IMR-90 (cell line): Measurements from ENCODE around the gene RCBTB2. TPM values are rescaled to one million over a fixed set of nuclear protein-coding genes. Genes with fewer than 3 reads are reported as not detected.

Experiments
- ATAC-seq: fragments of 200-7000 bp; cut with Tn5 transposase; 2 replicates; pipeline ENCODE4 v1.9.1; 2020; ENCODE audit warnings: low read depth, mild to moderate bottlenecking, moderate library complexity
- BruUV-seq: library from RNA; stranded (reverse); fragments of 400-500 nt; replicated peaks from 2 replicates; lab custom pipeline; 2021; lab: Mats Ljungman, UMichigan
- CTCF ChIA-PET: fragments of 300-600 bp; formaldehyde crosslinking; extraction: SDS; loops from one replicate; lab custom pipeline; 2021; ENCODE audit warnings: antibody characterized with exemption; lab: Yijun Ruan, JAX
- POLR2A ChIA-PET: fragments of 300-600 bp; sonication (Branson Sonifier 250); formaldehyde crosslinking; loops from one replicate; lab custom pipeline; 2022; ENCODE audit warnings: antibody characterized with exemption; ENCODE audit not compliant: unreplicated experiment; lab: Charles Lee
- DNase-seq: peaks from one replicate; pipeline ENCODE4 v3.0.0; 2013
- H2AFZ ChIP-seq: replicated peaks from 2 replicates; pipeline ENCODE3; 2013; ENCODE audit warnings: low read length, mild to moderate bottlenecking; ENCODE audit not compliant: poor library complexity
- H2AK5ac ChIP-seq: 2 replicates; pipeline ENCODE4 v1.6.1; 2013; ENCODE audit warnings: low read depth, low read length, inconsistent platforms
- H2AK9ac ChIP-seq: replicated peaks from 2 replicates; pipeline ENCODE3; 2013; ENCODE audit warnings: mild to moderate bottlenecking, low read depth, low read length, moderate library complexity; ENCODE audit not compliant: poor library complexity
- H2BK120ac ChIP-seq: 2 replicates; pipeline ENCODE4 v1.6.1; 2013; ENCODE audit warnings: low read depth, low read length, inconsistent platforms
- H2BK15ac ChIP-seq: 3 replicates; pipeline ENCODE4 v1.6.1; 2013; ENCODE audit warnings: low read depth, low read length, inconsistent platforms
- H2BK20ac ChIP-seq: 2 replicates; pipeline ENCODE4 v1.6.1; 2013; ENCODE audit warnings: low read depth, mild to moderate bottlenecking, inconsistent platforms, low read length, moderate library complexity
- H2BK5ac ChIP-seq: 2 replicates; pipeline ENCODE4 v1.6.1; 2013; ENCODE audit warnings: mild to moderate bottlenecking, low read depth, low read length, inconsistent platforms; ENCODE audit not compliant: poor library complexity, severe bottlenecking
- H3K14ac ChIP-seq: replicated peaks from 2 replicates; pipeline ENCODE4 v1.6.1; 2013; ENCODE audit warnings: low read depth, low read length, inconsistent platforms
- H3K18ac ChIP-seq: 2 replicates; pipeline ENCODE4 v1.6.1; 2013; ENCODE audit warnings: low read depth, low read length, control low read depth
- H3K23ac ChIP-seq: 2 replicates; pipeline ENCODE4 v1.6.1; 2013; ENCODE audit warnings: low read depth, low read length, inconsistent platforms
- H3K27ac ChIP-seq: 2 replicates; pipeline ENCODE4 v1.5.1; 2013; ENCODE audit warnings: mild to moderate bottlenecking, control low read depth, low read length; ENCODE audit not compliant: insufficient read depth
- H3K27me3 ChIP-seq: 2 replicates; pipeline ENCODE4 v1.6.1; 2013; ENCODE audit warnings: low read length; ENCODE audit not compliant: control insufficient read depth, insufficient read depth
- H3K36me3 ChIP-seq: 2 replicates; pipeline ENCODE4 v1.6.1; 2013; ENCODE audit warnings: low read length, mixed read lengths; ENCODE audit not compliant: control insufficient read depth, insufficient read depth
- H3K4ac ChIP-seq: 2 replicates; pipeline ENCODE4 v1.6.1; 2013; ENCODE audit warnings: low read depth, low read length, inconsistent platforms
- H3K4me1 ChIP-seq: 2 replicates; pipeline ENCODE4 v1.6.1; 2013; ENCODE audit warnings: low read length, mixed read lengths; ENCODE audit not compliant: control insufficient read depth, insufficient read depth
- H3K4me2 ChIP-seq: 2 replicates; pipeline ENCODE4 v1.6.1; 2013; ENCODE audit warnings: low read depth, mild to moderate bottlenecking, control low read depth, low read length, moderate library complexity
- H3K4me3 ChIP-seq: 2 replicates; pipeline ENCODE4 v1.5.1; 2013; ENCODE audit warnings: low read depth, mild to moderate bottlenecking, control low read depth, low read length, moderate library complexity; ENCODE audit not compliant: insufficient read depth
- H3K56ac ChIP-seq: 2 replicates; pipeline ENCODE4 v1.6.1; 2013; ENCODE audit warnings: low read length, inconsistent platforms; ENCODE audit not compliant: insufficient read depth; ENCODE audit errors: extremely low read depth
- H3K79me1 ChIP-seq, 2 experiments: 2 replicates each; pipeline ENCODE4 v1.6.1; 2013; ENCODE audit warnings: low read length in 2 of 2, inconsistent platforms in 1 of 2, low read depth in 1 of 2
- H3K9ac ChIP-seq: 2 replicates; pipeline ENCODE4 v1.6.1; 2013; ENCODE audit warnings: low read depth, low read length, control low read depth
- H3K9me1 ChIP-seq: 2 replicates; pipeline ENCODE4 v1.6.1; 2013; ENCODE audit warnings: low read length, inconsistent platforms; ENCODE audit not compliant: insufficient read depth
- H3K9me3 ChIP-seq: 2 replicates; pipeline ENCODE4 v1.6.1; 2013; ENCODE audit warnings: low read length; ENCODE audit not compliant: control insufficient read depth, insufficient read depth
- H4K20me1 ChIP-seq: 2 replicates; pipeline ENCODE4 v1.6.1; 2013; ENCODE audit warnings: low read length, inconsistent platforms; ENCODE audit not compliant: insufficient read depth
- H4K5ac ChIP-seq: 2 replicates; pipeline ENCODE4 v1.6.1; 2013; ENCODE audit warnings: mild to moderate bottlenecking, low read depth, low read length, control low read depth
- H4K8ac ChIP-seq, 2 experiments: 2 replicates each; pipeline ENCODE4 v1.6.1; 2013; ENCODE audit warnings: low read depth in 2 of 2, low read length in 2 of 2, control low read depth in 1 of 2, inconsistent platforms in 1 of 2
- H4K91ac ChIP-seq: 2 replicates; pipeline ENCODE4 v1.6.1; 2013; ENCODE audit warnings: low read depth, low read length, inconsistent platforms; ENCODE audit not compliant: insufficient read depth
- BHLHE40 ChIP-seq: fragments of 150-350 bp; IDR thresholded peaks from 2 replicates; pipeline ENCODE4 v1.6.1; 2016; ENCODE audit warnings: mild to moderate bottlenecking, low read depth, low read length
- CEBPB ChIP-seq: IDR thresholded peaks from 2 replicates; pipeline ENCODE4 v1.6.1; 2012; ENCODE audit warnings: low read depth, low read length, improper control_type of control experiment
- CHD1 ChIP-seq: IDR thresholded peaks from 2 replicates; pipeline ENCODE4 v1.6.1; 2012; ENCODE audit warnings: low read depth, low read length, improper control_type of control experiment
- CTCF ChIP-seq: conservative IDR thresholded peaks from 2 replicates; pipeline ENCODE4 v1.5.1; 2012; ENCODE audit warnings: mild to moderate bottlenecking, low read depth, low read length, improper control_type of control experiment
- ELK1 ChIP-seq: fragments of 150-350 bp; IDR thresholded peaks from 2 replicates; pipeline ENCODE4 v1.6.1; 2016; ENCODE audit warnings: low read depth, mild to moderate bottlenecking, low read length, moderate library complexity, borderline replicate concordance
- FOS ChIP-seq: fragments of 150-350 bp; IDR thresholded peaks from 2 replicates; pipeline ENCODE4 v1.6.1; 2016; ENCODE audit warnings: low read depth, low read length
- MAFK ChIP-seq: IDR thresholded peaks from 2 replicates; pipeline ENCODE4 v1.6.1; 2012; ENCODE audit warnings: low read depth, low read length, improper control_type of control experiment
- MXI1 ChIP-seq: IDR thresholded peaks from 2 replicates; pipeline ENCODE4 v1.6.1; 2012; ENCODE audit warnings: low read depth, mild to moderate bottlenecking, low read length, moderate library complexity, borderline replicate concordance
- NFE2L2 ChIP-seq: fragments of 150-350 bp; IDR thresholded peaks from 2 replicates; pipeline ENCODE4 v1.6.1; 2016; ENCODE audit warnings: low read depth, mild to moderate bottlenecking, low read length
- POLR2A ChIP-seq: IDR thresholded peaks from 2 replicates; pipeline ENCODE4 v1.6.1; 2012; ENCODE audit warnings: mild to moderate bottlenecking, low read depth, low read length
- RAD21 ChIP-seq: IDR thresholded peaks from 2 replicates; pipeline ENCODE4 v1.6.1; 2012; ENCODE audit warnings: low read length, improper control_type of control experiment
- RCOR1 ChIP-seq: IDR thresholded peaks from 2 replicates; pipeline ENCODE4 v1.6.1; 2012; ENCODE audit warnings: mild to moderate bottlenecking, low read length, improper control_type of control experiment; ENCODE audit not compliant: insufficient replicate concordance
- RFX5 ChIP-seq: IDR thresholded peaks from 2 replicates; pipeline ENCODE4 v1.8.0; 2012; ENCODE audit warnings: low read depth, mild to moderate bottlenecking, low read length, moderate library complexity
- SMC3 ChIP-seq: fragments of 150-350 bp; IDR thresholded peaks from 2 replicates; pipeline ENCODE4 v1.6.1; 2016; ENCODE audit warnings: low read depth, mild to moderate bottlenecking, antibody characterized with exemption, low read length, moderate library complexity
- USF2 ChIP-seq: fragments of 150-350 bp; IDR thresholded peaks from 2 replicates; pipeline ENCODE4 v1.6.1; 2017; ENCODE audit warnings: mild to moderate bottlenecking, antibody characterized with exemption, low read length, low read depth
- dilution Hi-C: fragments of 300-500 bp; cut with HindIII; formaldehyde crosslinking; loops from one replicate; pipeline ENCODE4 v1.14.3; 2018; ENCODE audit warnings: low sequenced_read_pairs; ENCODE audit not compliant: unreplicated experiment
- in situ Hi-C: fragments of 300-500 bp; cut with MboI; formaldehyde crosslinking; loops from 3 replicates; pipeline ENCODE4 v1.14.3; 2019; ENCODE audit warnings: low sequenced_read_pairs, inconsistent platforms, mixed read lengths
- intact Hi-C: fragments of 100-400 bp; cut with micrococcal nuclease; formaldehyde crosslinking; loops from 2 replicates; pipeline ENCODE4 v1.10.0; 2022
- polyA plus RNA-seq, 3 experiments: library from polyadenylated mRNA; depleted of rRNA; stranded (reverse); fragments of >200 nt; gene quantifications; 2 replicates each; pipeline ENCODE4 v1.2.3, GENCODE V29; 2012; ENCODE audit warnings: low replicate concordance in 1 of 3
- total RNA-seq: library from RNA; depleted of rRNA; stranded (reverse); fragments of >200 nt; gene quantifications from 2 replicates; pipeline ENCODE4 v1.2.3, GENCODE V29; 2012

RCBTB2 gene
- total and polyA plus RNA-seq, 2 of the 4 experiments (the other 2 are of a cell fraction): 4.0 to 5.2 TPM

DNA sequence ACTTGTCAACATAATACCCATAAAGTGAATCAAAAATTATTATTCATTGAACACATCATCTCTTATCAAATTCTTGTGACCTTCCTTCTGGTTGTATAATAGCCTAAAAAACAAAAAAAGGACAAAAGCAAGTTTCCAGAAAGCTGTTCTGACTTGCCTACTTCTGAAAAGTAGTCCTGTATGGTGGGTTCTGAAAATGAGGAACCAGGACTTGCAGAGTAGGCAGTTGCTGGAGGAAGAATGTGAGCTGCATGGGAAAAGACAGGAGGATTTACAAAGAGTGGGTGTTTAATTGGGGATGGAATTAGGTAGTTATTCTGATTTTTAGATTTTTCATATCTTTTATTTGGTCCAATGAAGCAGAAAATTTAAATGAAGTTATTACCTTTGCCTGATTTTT is 56.7 kb downstream of the RCBTB2 start:
- TF ChIP-seq CHD1 (no peak), USF2 (no peak), MAFK (no peak), ELK1 (no peak), RCOR1 (no peak), SMC3 (no peak), CTCF (no peak), CEBPB (no peak), RAD21 (no peak), RFX5 (no peak), MXI1 (no peak), NFE2L2 (no peak), POLR2A (no peak), BHLHE40 (no peak), FOS (no peak)
- dilution Hi-C loops: no loop called here
- no peak for ATAC-seq

More for the DNA sequence above, 56.7 kb downstream of the RCBTB2 start:
- no peak overlapping the region for H2AFZ ChIP-seq
- no peak overlapping the region for H4K91ac ChIP-seq
- H2AK9ac ChIP-seq: no peak overlapping the region
- no peak overlapping the region for H3K56ac ChIP-seq
- ChIA-PET POLR2A (no interaction called here), CTCF (no interaction called here)
- no peaks in the 10 kb centered on the region for H4K20me1 ChIP-seq
- no peak overlapping the region for H2BK20ac ChIP-seq
- H3K4me3 ChIP-seq: no peak overlapping the region
- in situ Hi-C loops (no loop called here), intact Hi-C loops (no loop called here)
- no peak overlapping the region for H3K27ac ChIP-seq
- H3K9me1 ChIP-seq: no peaks in the 10 kb centered on the region
- no peak overlapping the region for H3K4me2 ChIP-seq
- no peaks in the 10 kb centered on the region for H3K79me1 ChIP-seq
- H4K8ac ChIP-seq: no peak overlapping the region
- H2BK15ac ChIP-seq: no peak overlapping the region
- H2BK5ac ChIP-seq: no peak overlapping the region
- H3K4me1 ChIP-seq: peaks cover 3% of the 10 kb centered on the region
- H3K4ac ChIP-seq: no peak overlapping the region
- peaks cover 7% of the 10 kb centered on the region for H3K36me3 ChIP-seq
- H4K5ac ChIP-seq: no peak overlapping the region
- H3K27me3 ChIP-seq: no peaks in the 10 kb centered on the region
- H3K9me3 ChIP-seq: no peaks in the 10 kb centered on the region
- no peak overlapping the region for H3K23ac ChIP-seq
- H2BK120ac ChIP-seq: no peak overlapping the region
- BruUV-seq: no TSS peak
- H3K9ac ChIP-seq: no peak overlapping the region
- no peak overlapping the region for H2AK5ac ChIP-seq
- H3K18ac ChIP-seq: no peak overlapping the region
- no peak overlapping the region for H3K14ac ChIP-seq
- DNase-seq: no peak
